GM12892 (cell line): ENCODE results near the gene TSR3.

Source experiments
- POLR2A ChIP-seq: IDR thresholded peaks from 2 replicates; pipeline ENCODE4 v1.6.1; 2011; ENCODE audit warnings: low read depth, low read length, control low read depth
- POLR2AphosphoS5 ChIP-seq: IDR thresholded peaks from 2 replicates; pipeline ENCODE4 v1.6.1; 2011; ENCODE audit warnings: low read depth, low read length, control low read depth

DNA sequence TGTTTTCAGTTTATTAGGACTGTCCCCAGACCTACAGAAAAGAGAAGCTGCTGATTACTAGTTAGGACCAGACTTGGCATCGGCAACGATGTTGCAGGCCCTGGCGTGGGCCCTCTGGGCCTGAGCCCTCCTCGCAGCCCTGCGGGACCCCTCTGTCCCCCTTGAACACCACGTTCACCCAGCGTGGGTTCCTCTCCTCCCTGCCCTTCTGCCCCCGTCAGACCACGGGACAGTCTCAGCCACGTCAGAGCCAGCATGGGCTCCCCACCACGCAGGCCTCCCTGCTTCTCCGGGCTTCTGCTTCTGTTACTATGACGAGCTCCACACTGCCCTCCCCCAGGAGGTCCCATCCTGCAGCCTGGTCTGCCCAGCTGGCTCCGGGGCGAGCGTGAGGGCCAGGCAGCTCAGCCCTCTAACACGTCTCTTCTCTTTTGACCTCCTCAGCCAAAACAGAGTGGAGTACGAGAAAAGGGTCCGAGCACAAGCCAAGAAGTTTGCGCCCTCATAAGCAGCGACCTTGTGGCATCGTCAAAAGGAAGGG is 27.3 kb downstream of the TSR3 start:
- no peak for TF ChIP-seq POLR2AphosphoS5
- no peak for TF ChIP-seq POLR2A
